ENCODE results near the gene NTHL1.

NTHL1 gene

GRCh38 chr16:2047330-2048115, at the start of gene NTHL1, which contains the start of gene TSC2:
TSS of gene NTHL1 (minus strand) at chr16:2047834. CDS start at chr16:2047823, 11 bp downstream.
TSS of gene TSC2 (plus strand) at chr16:2047985. CDS start at chr16:2048616, 631 bp downstream.
- peak; percentile 97 for DNase-seq

- no peak for DNase-seq
Observed at GRCh38 chr16:2096853-2097595, 49.4 kb upstream of the NTHL1 start.

- no peak for DNase-seq
Observed at GRCh38 chr16:2095918-2096582, 48.4 kb upstream of the NTHL1 start.

GRCh38 chr16:2095315-2095853, 47.8 kb upstream of the NTHL1 start:
- no peak for DNase-seq

- no peak for DNase-seq
Observed at GRCh38 chr16:2093793-2094192, 46.2 kb upstream of the NTHL1 start.

GRCh38 chr16:2092866-2093265, 45.2 kb upstream of the NTHL1 start:
- no peak for DNase-seq

GRCh38 chr16:2092256-2092620, 44.6 kb upstream of the NTHL1 start:
- no peak for DNase-seq

- no peak for DNase-seq
Observed at GRCh38 chr16:2091547-2092255, 44.1 kb upstream of the NTHL1 start.

GRCh38 chr16:2090777-2091546, 43.3 kb upstream of the NTHL1 start:
- no peak for DNase-seq

GRCh38 chr16:2090481-2090776, 42.8 kb upstream of the NTHL1 start:
- no peak for DNase-seq

GRCh38 chr16:2089706-2090480, 42.3 kb upstream of the NTHL1 start:
- no peak for DNase-seq

- no peak for DNase-seq
Observed at GRCh38 chr16:2088759-2089358, 41.2 kb upstream of the NTHL1 start.

GRCh38 chr16:2087748-2088631, 40.4 kb upstream of the NTHL1 start:
- no peak for DNase-seq

- DNase-seq: no peak
Observed at GRCh38 chr16:2086812-2087747, 39.4 kb upstream of the NTHL1 start.

- DNase-seq: no peak
Observed at GRCh38 chr16:2086106-2086742, 38.6 kb upstream of the NTHL1 start.

GRCh38 chr16:2085669-2086068, 38.0 kb upstream of the NTHL1 start:
- DNase-seq: peak; percentile 32

GRCh38 chr16:2084895-2085625, 37.4 kb upstream of the NTHL1 start:
- no peak for DNase-seq

Measured in NCI-H82 (cell line).